HG02938 (cell line): Measurements from ENCODE around the gene TMEM63C.
"Not testable (repeated sequence)": the region's sequence is repeated elsewhere in the genome, so short reads cannot be mapped to it uniquely, and the experiment has no call there.

Experiments used
- ATAC-seq: cut with Tn5 transposase; IDR thresholded peaks from one replicate; pipeline ENCODE4 v1.9.1; 2021; ENCODE audit warnings: mild to moderate bottlenecking, moderate library complexity; ENCODE audit not compliant: unreplicated experiment

TMEM63C gene

DNA sequence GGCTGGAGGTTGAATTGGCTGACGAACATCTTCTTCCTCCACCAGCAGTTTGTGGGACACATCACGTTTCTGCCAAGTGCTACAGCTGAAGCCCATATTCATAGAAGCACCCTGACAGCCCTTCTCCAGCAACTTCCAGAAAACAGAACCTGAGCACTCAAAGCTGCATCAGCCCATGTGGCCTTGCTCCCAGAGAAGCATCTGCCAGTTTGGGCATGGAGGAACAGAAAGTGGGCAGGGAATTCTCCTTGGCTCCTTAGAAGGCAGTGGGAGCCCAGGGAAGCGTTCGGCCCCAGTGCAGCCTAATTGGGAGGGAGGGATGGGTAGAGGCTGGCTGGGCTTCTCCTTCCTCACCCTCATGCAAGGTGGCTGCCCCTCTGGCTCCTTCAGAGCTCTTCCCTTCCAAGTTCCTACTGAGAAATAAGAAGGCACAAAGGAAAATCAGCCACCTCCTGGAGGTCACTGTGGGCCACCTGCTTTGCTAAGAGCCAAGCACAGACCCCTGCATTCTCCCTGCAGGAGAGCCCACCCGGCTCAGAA is 93.5 kb downstream of the TMEM63C start:
- ATAC-seq, result no peak

DNA sequence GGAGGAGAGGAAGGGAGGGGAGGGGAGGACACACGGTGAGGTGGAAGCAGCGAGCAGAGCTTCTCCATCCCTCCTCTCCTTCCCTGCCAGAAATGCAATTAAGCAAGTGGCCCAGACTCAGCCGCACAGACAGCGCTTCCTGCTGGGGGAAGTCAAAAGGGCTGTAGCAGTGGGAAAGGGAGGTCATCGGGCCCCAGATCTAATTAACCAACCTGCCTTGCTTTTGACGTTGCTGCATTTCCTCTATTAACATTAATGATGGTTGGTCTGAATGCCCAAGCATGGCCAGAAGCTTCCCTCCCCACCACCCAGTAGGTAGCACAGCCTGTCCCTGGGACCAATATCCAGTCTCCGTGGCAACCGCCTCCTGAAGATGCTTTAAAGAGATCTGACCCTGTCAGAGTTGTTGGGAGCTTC is 94.0 kb downstream of the TMEM63C start:
- ATAC-seq, result no peak

- ATAC-seq, result no peak
These were observed 94.8 kb downstream of the TMEM63C start for GRCh38 chr14:77276295-77276935.

GRCh38 chr14:77276959-77277358 is 95.4 kb downstream of the TMEM63C start:
- no peak for ATAC-seq

DNA sequence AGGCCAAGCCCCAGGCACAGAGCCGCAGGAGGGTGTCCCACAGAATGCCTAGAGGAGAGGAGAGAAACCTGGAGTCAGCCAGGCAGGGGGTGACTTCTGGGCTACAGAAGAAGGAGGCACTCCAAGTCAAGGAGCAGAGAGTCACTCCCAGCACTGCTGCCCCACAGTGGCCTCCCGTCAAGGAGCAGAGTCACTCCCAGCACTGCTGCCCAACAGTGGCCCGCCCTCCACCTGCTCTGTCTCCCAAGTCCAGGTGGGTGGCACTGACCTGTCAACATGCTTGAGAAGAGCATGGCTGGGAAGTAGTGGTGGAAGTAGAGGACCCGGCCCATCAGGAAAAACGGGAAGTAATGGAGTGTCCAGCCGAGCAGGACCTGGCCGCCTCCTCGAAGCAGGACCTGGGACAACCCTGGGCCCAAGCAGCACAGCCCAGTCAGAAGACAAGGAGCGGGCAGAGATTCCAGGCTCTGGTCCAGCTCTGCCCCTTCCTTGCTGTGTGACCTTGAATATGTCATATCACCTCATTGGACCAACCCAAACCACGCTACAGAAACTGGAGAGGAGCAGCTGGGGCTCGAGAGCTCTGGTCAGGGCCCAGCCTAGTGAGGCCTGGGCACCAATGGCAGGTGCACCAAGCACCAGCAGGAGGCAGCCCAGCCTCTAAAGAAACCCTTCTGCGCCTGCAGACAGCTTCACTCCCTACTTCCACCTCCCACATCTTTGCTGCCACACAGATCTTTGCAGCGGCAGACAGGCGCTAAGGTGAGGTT is 97.0 kb downstream of the TMEM63C start:
- no peak for ATAC-seq

DNA sequence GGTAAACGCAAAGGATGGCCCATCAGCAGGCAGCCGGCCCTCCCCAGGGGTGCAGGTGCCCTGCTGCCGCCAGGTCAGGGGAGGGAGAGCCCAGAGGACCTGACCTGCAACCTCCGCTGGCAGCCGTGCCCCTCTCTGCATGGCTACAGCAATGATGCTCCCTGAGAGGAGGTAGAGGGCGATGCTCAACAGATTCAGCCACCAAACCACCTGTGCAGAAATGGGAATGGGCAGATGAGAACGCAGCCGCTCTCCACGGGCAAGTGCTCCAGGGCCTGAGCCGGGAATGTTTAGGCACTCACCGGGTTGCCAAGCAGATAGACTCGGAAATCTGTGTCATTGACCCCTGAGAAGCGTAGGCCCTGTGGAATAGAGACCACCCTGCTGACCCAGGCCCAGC is 98.1 kb downstream of the TMEM63C start:
- ATAC-seq, result no peak

DNA sequence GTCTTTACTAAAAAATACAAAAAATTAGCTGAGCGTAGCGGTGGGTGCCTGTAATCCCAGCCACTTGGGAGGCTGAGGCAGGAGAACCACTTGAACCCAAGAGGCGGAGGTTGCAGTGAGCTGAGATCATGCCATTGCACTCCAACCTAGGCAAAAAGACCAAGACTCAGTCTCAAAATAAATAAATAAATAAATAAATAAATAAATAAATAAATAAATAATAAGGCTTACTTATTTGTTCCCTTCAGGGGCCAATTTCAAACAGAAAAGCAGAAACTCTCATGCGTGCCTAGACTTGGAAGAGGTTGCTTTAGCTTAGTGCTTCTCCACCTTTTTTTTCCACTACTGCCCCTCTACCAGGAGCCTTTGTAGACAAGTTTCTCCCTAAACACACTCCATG is 99.3 kb downstream of the TMEM63C start:
- ATAC-seq, result not testable (repeated sequence)

DNA sequence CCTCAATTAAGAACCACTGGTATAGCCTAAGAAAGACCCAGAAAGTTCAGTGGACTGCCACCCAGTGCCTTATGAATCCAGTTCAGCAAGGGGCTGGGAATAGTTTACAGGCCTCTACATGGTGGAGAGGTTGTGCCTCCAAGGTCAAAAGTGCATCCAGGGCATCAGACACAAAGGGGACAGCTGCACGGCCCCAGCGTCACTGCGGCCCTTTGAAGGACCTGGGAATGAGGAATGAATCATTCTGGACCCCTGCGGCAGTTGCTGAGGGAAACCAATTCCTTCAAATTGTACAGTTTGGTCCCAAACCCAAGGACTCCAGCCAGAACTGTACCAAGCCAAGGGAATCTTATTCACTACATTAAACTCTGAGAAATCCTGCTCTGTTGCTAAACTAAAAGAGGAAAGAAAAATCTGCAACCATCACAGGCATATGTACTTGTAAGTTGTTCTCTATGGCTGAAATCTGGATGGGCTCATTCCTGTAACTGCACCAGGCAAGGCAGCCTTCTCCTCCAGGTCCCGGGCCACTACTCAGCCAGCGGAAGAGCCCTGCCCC is 100.3 kb downstream of the TMEM63C start:
- ATAC-seq, result no peak

DNA sequence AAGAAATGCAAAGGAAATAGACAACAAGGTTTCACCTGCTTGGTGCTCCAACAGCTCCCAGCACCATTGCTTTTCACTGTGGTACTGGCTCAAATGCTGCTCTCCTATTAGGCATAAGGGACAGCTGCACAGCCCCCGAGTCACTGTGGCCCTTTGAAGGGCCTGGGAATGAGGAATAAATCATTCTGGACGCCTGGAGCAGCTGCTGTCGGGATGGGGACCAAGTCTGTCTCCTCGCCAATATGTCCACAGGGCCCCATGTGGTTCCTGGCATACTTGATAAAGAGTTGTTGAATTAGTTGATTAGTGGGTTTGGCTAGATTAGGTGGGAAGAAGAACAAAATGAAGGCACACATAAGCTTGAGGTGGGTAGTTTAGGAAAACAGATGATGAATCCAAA is 102.5 kb downstream of the TMEM63C start:
- no peak for ATAC-seq

DNA sequence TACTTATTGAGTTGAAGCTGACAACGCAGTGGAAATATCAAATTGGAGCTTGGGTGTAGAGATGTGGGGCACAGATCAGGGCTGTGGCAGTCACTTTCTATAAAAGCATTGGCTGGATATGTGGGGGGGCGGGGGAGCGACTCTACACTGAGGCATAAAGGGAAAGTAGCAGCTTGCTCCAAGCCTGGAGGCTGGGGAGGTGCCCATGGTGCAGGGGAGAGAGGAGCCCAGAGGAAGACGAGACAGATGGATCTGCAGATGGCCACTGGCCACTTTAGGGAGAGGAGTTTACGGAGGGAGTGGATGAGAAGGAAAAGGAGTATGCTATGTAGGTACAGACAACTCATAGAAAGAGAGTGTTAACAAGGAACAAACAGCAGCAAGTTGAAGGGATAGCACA is 102.9 kb downstream of the TMEM63C start:
- no peak for ATAC-seq

DNA sequence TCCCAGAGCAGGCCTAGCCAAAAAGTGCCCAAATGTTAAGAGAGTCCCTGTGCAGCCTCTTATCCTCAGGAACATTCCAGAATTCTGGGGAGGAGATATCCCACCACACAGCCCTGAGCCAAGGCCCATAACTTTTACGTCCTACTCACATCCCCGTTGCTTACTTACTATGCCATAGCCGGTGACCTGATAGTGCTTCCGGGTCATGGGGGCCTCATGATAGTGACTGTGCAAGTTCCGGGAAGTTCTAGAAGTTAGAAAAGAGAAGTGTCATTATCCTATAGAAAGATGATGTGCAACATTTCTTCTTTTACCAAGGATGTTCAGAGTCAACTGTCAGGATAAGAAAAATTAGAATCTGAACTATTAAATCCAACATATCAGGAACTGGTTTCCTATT is 105.0 kb downstream of the TMEM63C start:
- no peak for ATAC-seq

DNA sequence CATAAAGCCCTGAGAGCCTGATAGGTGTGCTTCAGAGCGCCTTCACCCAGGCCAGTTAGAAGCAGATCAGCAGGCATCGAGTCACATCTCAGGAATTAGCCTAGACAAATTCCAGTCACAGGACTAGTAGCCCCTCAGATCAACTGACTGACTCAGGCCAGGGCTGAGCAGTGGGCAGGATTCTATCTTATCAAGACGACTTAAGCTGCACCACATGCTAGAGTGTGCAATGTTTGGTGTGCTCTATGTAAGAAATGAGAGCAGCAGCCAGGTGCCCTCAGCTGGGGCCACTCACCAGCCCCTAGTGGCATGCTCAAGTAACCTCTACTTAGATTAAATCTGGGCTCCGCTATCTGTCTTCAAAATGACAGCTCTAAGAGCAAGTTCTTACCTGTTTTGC is 109.1 kb downstream of the TMEM63C start:
- no peak for ATAC-seq

DNA sequence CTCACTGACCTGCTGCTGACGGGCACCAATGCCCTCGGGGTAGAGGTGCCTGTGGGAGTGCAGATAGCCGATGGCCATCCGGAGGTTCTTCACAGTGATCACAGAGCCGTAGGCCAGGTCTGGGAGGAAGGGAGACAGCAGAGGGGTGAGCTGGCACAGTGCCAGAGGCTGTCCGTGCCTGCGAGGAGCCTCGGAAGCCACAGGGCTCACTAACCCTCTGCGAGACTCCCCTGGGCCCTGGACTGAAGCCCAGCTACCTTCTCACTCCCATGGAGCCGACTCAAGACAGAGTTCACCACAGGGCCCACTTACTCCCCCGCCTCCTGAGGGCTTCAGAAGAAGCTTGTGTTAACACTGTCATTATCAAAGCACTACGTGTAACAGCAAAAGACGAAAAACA is 114.6 kb downstream of the TMEM63C start:
- no peak for ATAC-seq

GRCh38 chr14:77296906-77297305 is 115.3 kb downstream of the TMEM63C start:
- no peak for ATAC-seq

GRCh38 chr14:77299771-77300170 is 118.2 kb downstream of the TMEM63C start:
- no peak for ATAC-seq

- ATAC-seq, result no peak
These were observed 119.5 kb downstream of the TMEM63C start for GRCh38 chr14:77301103-77301502.

DNA sequence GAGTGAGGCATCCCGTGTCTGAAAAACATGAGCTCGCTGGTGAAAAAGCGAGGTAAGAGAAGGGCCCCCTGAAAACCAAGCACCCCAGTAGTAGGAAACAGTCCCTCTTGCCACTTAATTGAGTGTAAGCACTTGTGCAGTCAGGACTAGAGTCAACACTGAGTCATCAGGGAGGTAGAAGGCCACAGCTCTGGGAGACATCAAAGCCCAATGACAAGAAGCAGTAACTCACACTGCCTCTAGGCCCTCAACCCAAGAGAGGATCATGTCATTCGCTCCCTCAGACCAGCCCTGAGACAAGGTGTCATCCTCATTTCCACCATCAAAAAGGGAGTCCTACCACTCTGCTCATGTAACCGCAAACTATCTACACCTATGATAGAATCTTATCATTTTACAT is 121.3 kb downstream of the TMEM63C start:
- ATAC-seq, result no peak

GRCh38 chr14:77303417-77304156 is 122.0 kb downstream of the TMEM63C start:
- ATAC-seq, result peak; percentile 67

DNA sequence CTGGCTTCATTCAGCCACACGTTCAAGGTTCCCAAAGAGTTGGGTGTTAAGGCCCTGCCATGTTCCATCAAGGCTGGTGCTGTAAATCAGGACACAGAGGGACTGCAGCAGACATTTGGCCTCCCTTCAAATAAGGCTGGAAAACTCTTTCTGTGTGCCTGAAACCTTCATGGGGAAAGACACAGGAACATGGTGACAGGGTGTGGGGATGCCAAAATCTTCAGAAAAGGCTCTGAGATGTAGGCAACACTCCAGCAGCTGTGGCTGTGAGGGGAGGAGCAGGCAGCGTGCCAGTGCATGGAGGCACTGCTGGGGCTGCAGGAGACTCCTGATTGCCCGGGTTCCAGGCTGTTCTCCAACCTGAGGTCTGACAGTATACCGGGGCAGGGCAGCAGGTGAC is 124.1 kb downstream of the TMEM63C start:
- no peak for ATAC-seq

DNA sequence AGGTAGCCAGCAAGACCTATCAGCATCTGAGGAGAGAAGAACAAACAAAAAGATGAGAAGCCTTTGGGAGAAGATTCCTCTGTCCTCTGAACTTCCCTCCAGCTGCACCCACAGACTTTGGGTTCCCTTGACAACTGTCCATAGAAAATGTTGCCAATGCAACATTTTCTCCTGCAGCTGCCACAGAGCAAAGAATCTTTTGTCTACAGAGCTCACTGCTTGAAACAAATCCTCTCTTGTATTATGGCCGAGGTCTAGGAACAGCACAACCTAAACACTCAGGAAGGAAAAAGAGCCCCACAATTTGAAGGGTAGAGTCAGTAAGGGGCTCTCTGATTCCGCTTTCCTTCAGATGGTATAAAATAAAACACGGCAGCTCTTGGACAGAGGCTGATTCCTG is 124.8 kb downstream of the TMEM63C start:
- ATAC-seq, result no peak

GRCh38 chr14:77306851-77307496 is 125.4 kb downstream of the TMEM63C start:
- no peak for ATAC-seq
